TTC549 (cell line): Measurements from ENCODE around the gene IL23R.

Source experiments
- FAIRE-seq: peaks from 2 replicates; lab custom pipeline; 2012; peaks lifted over from hg19 to GRCh38; lab: Jason Lieb, UNC

The IL23R gene

DNA sequence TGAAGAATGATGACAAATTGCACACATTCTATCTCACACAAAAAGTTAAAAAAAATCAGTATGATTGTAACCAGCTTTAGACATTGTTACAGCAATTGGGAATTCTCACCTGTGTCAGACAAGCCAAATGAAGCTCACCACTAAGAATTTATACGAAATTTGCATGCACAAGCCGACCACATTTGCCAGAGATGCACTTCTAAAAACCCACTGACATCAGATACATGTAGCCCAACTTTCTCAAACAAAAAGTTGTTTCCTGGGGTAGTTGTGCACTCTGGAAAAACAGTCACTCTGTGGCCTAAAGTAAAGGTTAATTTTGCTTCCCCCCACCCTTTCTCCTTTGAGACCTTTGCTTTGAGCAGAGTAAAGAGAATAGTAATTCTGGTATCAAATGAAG lies 73.5 kb downstream of the IL23R start:
- FAIRE-seq = no peak

DNA sequence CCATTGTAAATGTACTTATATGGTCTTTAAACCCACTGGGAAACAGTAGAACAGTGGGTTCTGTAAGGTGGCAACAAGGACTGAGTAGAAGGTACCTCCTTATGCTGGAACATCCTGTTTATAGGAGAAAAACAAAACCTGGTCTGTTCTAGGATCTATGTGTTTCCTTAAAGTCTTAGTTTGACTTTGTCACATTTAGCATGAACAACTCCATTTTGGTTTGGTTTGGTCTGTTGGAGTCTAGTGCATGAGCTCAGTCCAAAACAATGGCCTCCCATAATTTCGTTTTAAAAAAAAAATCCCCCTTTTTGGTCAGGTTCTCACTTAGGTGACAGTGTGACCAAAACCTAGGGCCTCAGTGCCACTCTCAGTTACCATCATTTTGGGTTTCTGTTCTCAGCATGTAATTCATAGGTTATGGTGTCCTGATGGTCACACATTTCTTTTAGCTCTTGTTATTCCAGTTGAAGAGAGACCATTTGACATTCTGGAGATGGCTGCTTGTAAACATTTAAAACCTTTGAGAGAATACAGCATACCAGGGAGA lies 75.0 kb downstream of the IL23R start:
- FAIRE-seq = no peak

- no peak for FAIRE-seq
These were observed 75.8 kb downstream of the IL23R start for GRCh38 chr1:67242016-67242415.

DNA sequence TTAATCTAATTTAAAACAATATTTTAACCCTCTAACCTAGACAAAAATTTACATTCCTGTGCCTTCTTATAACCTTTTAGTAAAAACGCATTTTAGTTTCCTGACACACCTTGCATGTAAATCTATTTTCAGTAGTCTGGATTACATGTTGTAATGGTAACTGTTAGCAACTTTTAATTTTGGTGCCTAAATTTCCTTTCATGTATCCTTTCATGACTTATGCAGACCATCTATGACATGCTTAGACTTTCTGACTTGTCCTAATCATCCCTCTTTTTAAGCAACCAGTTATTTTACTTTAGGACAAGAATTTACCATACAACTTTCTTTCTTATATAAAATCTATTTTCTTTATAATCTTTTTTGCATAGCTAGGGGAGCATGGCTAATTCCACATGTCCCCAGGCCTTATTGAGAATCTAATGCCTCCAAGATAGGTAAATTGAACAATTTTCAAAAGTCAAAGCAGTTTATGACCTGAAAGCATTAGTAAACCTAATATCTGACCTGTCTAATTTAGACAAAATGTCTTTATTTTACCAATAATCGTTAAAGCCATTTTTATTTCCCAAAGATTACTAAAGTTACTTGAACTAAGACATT lies 83.9 kb downstream of the IL23R start:
- FAIRE-seq = no peak

DNA sequence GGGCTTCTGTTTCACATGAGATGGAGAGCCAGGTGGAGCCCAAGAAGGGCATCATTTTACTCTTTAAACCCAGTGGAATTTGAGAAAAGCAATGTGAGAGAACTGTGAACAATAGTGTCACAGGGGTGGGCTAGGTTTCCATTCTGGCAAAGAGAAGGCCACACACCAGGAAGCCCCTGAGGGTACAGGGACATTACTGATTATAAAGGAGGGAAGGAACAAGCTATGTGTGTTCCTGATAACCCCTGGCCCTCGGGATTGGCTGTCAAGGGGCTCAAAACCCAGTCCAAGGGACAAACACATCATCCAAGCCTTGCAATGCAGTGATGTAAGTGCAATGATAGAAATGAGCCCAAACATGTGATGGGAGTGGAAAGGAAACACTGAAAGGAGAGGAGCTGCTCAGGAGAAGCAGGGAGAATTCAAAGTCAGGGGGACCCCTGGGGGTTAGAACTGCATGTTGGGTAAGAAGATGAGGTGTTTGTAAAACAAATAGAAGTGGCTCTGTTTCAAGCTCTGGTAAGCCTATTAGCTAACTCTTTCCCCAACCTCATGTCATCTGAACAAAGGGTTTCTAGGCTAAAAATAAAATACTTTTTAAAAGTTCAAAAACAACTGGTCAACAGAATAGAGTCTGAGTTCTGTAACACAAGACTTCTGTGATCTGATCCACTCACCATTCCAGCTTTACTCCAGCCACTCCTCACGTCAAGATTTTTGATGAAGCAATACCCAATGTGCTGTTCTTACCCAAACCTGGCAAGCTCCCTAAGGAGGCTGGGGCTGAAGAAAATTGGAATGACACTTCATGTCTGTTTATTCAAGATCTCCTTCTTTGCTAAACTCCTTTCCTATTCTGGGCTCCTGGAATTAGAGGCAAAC lies 90.3 kb downstream of the IL23R start:
- FAIRE-seq = no peak

DNA sequence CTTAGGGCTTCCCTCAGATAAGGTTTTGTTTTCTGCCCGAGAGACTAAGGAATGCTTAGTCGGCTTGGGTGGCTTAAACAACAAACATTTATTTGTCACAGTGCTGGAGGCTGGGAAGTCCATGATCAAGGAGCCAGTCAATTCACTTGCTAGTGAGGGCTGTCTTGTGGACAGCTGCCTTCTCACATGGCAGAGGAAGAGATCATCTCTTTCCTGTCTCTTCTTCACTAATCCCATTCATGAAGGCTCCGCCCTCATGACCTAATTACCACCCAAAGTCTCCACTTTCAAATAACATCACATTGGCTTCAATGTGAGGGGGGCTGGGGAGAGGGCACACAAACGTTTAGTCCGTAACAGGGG lies 90.9 kb downstream of the IL23R start:
- FAIRE-seq = no peak

GRCh38 chr1:67261680-67262079 lies 95.4 kb downstream of the IL23R start:
- no peak for FAIRE-seq

GRCh38 chr1:67262735-67263134 lies 96.5 kb downstream of the IL23R start:
- FAIRE-seq = no peak

DNA sequence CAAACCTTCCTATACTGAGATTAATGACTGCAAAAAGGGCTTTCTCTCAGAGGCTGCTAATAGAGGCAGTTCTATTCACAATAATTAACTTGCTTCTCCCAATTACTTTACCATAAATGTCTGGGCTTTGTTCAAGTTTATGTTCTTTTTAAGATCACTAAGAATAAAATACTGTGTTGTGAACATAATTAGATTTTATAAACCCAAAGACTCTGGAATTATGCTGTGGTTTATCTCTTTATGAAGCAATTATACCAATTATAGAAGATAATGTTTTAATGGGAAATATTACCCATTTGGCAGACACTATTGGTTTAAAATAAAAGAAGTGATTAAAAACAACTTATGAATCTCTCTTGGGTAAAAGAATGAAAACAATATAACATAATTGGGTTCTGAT lies 97.9 kb downstream of the IL23R start:
- FAIRE-seq = no peak

- FAIRE-seq = no peak
These were observed 98.6 kb downstream of the IL23R start for GRCh38 chr1:67264899-67265298.

- FAIRE-seq = no peak
These were observed 102.8 kb downstream of the IL23R start for GRCh38 chr1:67269061-67269460.

GRCh38 chr1:67270541-67270940 lies 104.3 kb downstream of the IL23R start:
- no peak for FAIRE-seq

DNA sequence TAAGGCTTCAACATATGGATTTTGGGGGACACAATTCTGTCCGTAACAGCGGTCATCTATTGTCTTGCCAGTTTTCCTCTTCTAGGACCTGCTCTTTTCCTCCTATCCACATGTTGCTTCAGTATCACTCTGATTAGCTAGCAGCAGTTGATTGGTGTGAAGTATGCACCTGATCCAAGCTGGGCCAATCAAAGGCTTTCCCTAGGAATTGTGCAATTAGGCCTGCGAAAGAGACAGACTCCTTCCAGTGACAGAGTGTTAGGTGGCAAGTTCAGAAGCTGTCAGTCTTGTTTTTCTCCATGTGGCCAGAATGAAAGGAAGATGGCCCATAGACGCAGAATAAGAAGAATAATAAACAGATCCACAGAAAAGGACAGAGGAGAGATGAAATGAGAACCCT lies 107.3 kb downstream of the IL23R start:
- no peak for FAIRE-seq

- FAIRE-seq = no peak
These were observed 108.5 kb downstream of the IL23R start for GRCh38 chr1:67274623-67275325.

- FAIRE-seq = no peak
These were observed 114.4 kb downstream of the IL23R start for GRCh38 chr1:67280696-67281095.

- FAIRE-seq = no peak
These were observed 115.0 kb downstream of the IL23R start for GRCh38 chr1:67281244-67281643.

DNA sequence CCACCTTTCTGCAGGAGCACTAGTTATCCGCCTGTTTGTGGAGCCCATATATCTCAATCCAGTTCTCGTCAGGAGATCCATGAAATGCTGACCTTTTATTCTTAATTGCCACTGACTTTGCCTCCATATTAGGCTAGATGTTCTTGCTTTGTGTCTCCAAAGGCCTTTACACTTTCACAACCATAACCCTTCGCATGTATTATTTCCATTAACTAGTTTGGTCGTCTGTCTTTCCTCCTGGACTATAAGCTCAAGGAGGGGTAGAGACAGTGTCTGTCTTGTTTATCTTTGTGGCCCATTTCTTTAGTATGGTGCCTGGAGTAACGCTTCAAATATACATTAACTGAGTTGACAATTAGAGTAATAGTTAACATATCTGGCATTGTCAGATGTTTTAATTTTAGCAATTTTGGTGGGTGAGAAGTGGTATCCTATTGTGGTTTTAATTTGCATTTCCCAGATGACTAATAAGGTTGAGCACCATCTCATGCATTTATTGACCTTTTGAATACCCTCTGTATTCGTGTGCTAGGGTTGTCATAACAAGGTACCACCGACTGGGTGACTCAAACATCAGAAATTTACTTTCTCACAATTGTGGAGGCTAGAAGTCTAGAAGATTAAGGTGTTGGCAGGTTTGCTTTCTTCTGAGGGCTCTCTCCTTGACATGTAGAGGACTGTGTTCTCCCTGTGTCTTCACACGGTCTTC lies 119.7 kb downstream of the IL23R start:
- no peak for FAIRE-seq

GRCh38 chr1:67290236-67290635 lies 124.0 kb downstream of the IL23R start:
- FAIRE-seq = no peak

DNA sequence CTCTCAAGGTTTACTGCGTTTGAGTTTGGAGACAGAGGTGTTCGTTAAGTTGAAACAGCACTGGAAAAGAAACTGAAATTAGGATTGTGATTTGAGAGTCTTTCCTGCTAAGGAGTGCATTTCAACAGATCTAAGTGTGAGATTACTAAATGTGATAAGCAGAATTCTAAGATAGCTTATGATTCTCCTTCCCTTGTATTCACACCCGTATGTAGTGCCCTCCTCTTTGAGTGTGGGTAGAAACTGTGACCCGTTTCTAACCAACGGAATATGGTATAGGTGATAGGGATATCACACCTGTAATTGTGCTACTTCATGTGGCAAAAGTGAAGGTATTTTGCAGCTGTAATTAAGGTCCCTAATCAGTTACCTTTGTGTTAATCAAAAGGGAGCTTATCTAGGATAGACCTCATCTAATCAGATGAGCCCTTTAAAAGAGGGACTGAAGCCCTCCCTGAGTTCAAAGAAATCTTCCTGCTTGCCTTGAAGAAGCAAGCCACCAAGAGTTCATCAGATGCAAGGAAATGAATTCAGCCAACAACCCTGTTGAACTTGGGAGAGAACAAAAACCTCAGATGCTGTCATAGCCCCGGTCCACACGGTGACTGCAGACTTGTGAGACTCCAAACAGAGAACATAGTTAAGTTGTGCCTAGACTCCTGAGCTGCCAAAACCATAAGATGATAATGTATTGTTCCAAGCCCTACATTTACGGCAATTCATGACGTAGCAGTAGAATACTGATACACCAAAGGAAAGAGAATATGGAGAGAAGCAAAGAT lies 128.8 kb downstream of the IL23R start:
- no peak for FAIRE-seq

DNA sequence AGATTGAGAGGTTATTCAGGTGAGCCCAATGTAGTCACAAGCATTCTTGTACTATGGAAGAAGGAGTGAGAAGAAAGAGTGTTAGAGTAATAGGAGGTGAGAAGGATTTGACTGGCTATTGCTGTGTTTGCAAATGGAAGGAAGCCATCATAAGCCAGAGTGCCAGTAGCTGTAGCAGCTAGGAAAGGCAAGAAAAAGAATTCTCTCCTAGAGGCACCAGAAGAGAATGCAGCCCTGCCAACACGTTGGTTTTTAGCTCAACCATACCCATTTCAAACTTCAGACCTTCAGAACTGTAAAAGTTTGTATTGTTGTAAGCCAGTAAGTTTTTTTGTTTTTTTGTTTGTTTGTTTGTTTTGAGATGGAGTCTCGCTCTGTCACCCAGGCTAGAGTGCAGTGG lies 132.5 kb downstream of the IL23R start:
- FAIRE-seq = no peak

DNA sequence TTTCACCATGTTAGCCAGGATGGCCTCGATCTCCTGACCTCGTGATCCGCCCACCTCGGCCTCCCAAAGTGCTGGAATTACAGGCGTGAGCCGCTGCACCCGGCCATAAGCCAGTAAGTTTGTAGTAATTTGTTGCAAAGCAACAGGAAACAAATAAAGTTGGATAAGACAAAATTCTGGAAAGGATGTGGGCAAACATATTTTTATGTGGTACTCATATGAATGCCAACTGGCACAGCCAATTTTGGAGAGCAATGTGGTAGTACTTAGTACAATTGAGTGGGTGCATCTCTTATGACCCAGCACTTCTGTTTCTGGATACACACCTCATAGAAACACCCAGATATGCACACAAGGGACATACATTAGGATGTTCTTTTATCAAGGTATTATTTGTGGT lies 133.0 kb downstream of the IL23R start:
- no peak for FAIRE-seq

GRCh38 chr1:67300561-67300960 lies 134.3 kb downstream of the IL23R start:
- no peak for FAIRE-seq
